Natural killer cell (primary cell): ENCODE measurements around the gene TMEM203. TPM values are rescaled to one million over a fixed set of nuclear protein-coding genes. Genes with fewer than 3 reads are reported as not detected.

Experiments
- ATAC-seq, 3 donors: fragments of 150-1000 bp in 2 of 3; fragments of 200-7000 bp in 1 of 3; cut with Tn5 transposase; 1 replicate in 1 of 3; 2 replicates in 2 of 3; pipeline ENCODE4 v1.10.0; 2021; ENCODE audit warnings: mild to moderate bottlenecking in 2 of 3, moderate library complexity in 2 of 3
- DNase-seq, 2 donors: peaks; one replicate each; pipeline versions ENCODE4 v3.0.0 to v3.0.0-alpha.2; 2013 to 2021; ENCODE audit warnings: mixed read lengths in 1 of 2
- H3K27ac ChIP-seq: one replicate; pipeline ENCODE4 v1.5.1; 2013; ENCODE audit warnings: mild to moderate bottlenecking, low read length
- H3K27me3 ChIP-seq: one replicate; pipeline ENCODE4 v1.6.1; 2013; ENCODE audit warnings: low read length; ENCODE audit not compliant: control insufficient read depth, insufficient read depth
- H3K36me3 ChIP-seq: one replicate; pipeline ENCODE4 v1.6.1; 2013; ENCODE audit warnings: low read length; ENCODE audit not compliant: control insufficient read depth, insufficient read depth
- H3K4me1 ChIP-seq: one replicate; pipeline ENCODE4 v1.6.1; 2013; ENCODE audit warnings: low read length; ENCODE audit not compliant: control insufficient read depth, insufficient read depth
- H3K4me3 ChIP-seq: one replicate; pipeline ENCODE4 v1.5.1; 2013; ENCODE audit warnings: low read length
- H3K9me3 ChIP-seq: one replicate; pipeline ENCODE4 v1.6.1; 2013; ENCODE audit warnings: low read length; ENCODE audit not compliant: control insufficient read depth, insufficient read depth
- H3K27ac Mint-ChIP-seq, 2 donors: one replicate each; pipeline ENCODE4 v1.8.0; 2022; ENCODE audit warnings: mild to moderate bottlenecking in 2 of 2, mixed read lengths in 2 of 2, moderate library complexity in 1 of 2
- H3K27me3 Mint-ChIP-seq, 2 donors: one replicate each; pipeline ENCODE4 v1.8.0; 2022; ENCODE audit warnings: low read depth in 2 of 2, mixed read lengths in 2 of 2
- H3K36me3 Mint-ChIP-seq: one replicate; pipeline ENCODE4 v1.8.0; 2022; ENCODE audit warnings: mixed read lengths
- H3K4me1 Mint-ChIP-seq, 2 donors: one replicate each; pipeline ENCODE4 v1.8.0; 2022; ENCODE audit warnings: mixed read lengths in 2 of 2
- H3K4me3 Mint-ChIP-seq: one replicate; pipeline ENCODE4 v1.8.0; 2022; ENCODE audit warnings: mild to moderate bottlenecking, moderate library complexity, mixed read lengths
- H3K9me3 Mint-ChIP-seq, 2 donors: one replicate each; pipeline ENCODE4 v1.8.0; 2022; ENCODE audit warnings: mixed read lengths in 2 of 2
- WGBS: methylation state at CpG from one replicate; pipeline ENCODE4 v1.1.7; 2013; ENCODE audit warnings: missing lambda C conversion rate; ENCODE audit not compliant: insufficient coverage; 5-methylcytosine and 5-hydroxymethylcytosine counted together
- intact Hi-C: fragments of 100-400 bp; cut with micrococcal nuclease; formaldehyde crosslinking; loops from one replicate; pipeline ENCODE4 v1.14.2; 2022
- total RNA-seq, 4 donors: library from RNA; stranded (reverse); fragments of 120-200 nt in 1 of 4; gene quantifications; one replicate each; pipeline versions ENCODE4 v1.2.3 to v1.2.4, GENCODE V29; 2013 to 2022
- TF ChIP-seq, protein P1 (sequence below): fragments of 200-600 bp; IDR thresholded peaks from one replicate; pipeline ENCODE4 v1.8.0; 2022; ENCODE audit warnings: antibody characterized with exemption

TMEM203 gene
- total RNA-seq, 3 donors from 2014 or later (not counting 1 experiment from before 2014, with no cell fraction given), result 22.1 to 30.5 (median 27.1) TPM

- Mint-ChIP-seq H3K27me3 (peaks cover 0 to 2% of the 10 kb centered on the region in 2 donors), H3K27ac (no peak overlapping the region), H3K9me3 (no peaks in the 10 kb centered on the region), H3K4me1 (no peaks in the 10 kb centered on the region), H3K4me3 (no peak overlapping the region), H3K36me3 (no peaks in the 10 kb centered on the region)
- Histone ChIP-seq H3K27me3 (peaks cover 15% of the 10 kb centered on the region), H3K4me1 (peaks cover 4% of the 10 kb centered on the region), H3K4me3 (no peak overlapping the region), H3K27ac (no peak overlapping the region), H3K9me3 (no peaks in the 10 kb centered on the region), H3K36me3 (peaks cover 24% of the 10 kb centered on the region)
- peak in 1 of 2 donors; percentile 40 for DNase-seq
- intact Hi-C loops, result no loop called here
- peak in 1 of 3 donors; percentile 6 for ATAC-seq
- TF ChIP-seq, protein P1, sequence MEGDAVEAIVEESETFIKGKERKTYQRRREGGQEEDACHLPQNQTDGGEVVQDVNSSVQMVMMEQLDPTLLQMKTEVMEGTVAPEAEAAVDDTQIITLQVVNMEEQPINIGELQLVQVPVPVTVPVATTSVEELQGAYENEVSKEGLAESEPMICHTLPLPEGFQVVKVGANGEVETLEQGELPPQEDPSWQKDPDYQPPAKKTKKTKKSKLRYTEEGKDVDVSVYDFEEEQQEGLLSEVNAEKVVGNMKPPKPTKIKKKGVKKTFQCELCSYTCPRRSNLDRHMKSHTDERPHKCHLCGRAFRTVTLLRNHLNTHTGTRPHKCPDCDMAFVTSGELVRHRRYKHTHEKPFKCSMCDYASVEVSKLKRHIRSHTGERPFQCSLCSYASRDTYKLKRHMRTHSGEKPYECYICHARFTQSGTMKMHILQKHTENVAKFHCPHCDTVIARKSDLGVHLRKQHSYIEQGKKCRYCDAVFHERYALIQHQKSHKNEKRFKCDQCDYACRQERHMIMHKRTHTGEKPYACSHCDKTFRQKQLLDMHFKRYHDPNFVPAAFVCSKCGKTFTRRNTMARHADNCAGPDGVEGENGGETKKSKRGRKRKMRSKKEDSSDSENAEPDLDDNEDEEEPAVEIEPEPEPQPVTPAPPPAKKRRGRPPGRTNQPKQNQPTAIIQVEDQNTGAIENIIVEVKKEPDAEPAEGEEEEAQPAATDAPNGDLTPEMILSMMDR, result no peak
- WGBS, result 68% methylated on average over 33 of the region's 33 CpGs
These were observed 30.0 kb downstream of the TMEM203 start for GRCh38 chr9:137175345-137175961.

- no peaks in the 10 kb centered on the region for H3K9me3 ChIP-seq
- intact Hi-C loops, result no loop called here
- no peak overlapping the region for H3K4me3 ChIP-seq
- peaks cover 4% of the 10 kb centered on the region for H3K4me1 ChIP-seq
- Mint-ChIP-seq H3K27ac (no peak overlapping the region), H3K9me3 (no peaks in the 10 kb centered on the region), H3K27me3 (peaks cover 0 to 6% of the 10 kb centered on the region in 2 donors), H3K4me1 (no peaks in the 10 kb centered on the region), H3K36me3 (no peaks in the 10 kb centered on the region), H3K4me3 (no peak overlapping the region)
- WGBS, result 60% methylated on average over 34 of the region's 34 CpGs
- ATAC-seq (peak in 1 of 3 donors; percentile 4), DNase-seq (no peak)
- H3K27ac ChIP-seq, result no peak overlapping the region
- peaks cover 18% of the 10 kb centered on the region for H3K36me3 ChIP-seq
- H3K27me3 ChIP-seq, result peaks cover 21% of the 10 kb centered on the region
- TF ChIP-seq, protein P1, result no peak
These were observed 30.6 kb downstream of the TMEM203 start for GRCh38 chr9:137174722-137175293.

GRCh38 chr9:137173796-137174664 is 31.4 kb downstream of the TMEM203 start:
- no peak overlapping the region for H3K27ac Mint-ChIP-seq
- Histone ChIP-seq H3K4me3 (no peak overlapping the region), H3K27me3 (peaks cover 21% of the 10 kb centered on the region), H3K27ac (no peak overlapping the region), H3K9me3 (no peaks in the 10 kb centered on the region), H3K4me1 (peaks cover 4% of the 10 kb centered on the region), H3K36me3 (peaks cover 10% of the 10 kb centered on the region)
- intact Hi-C loops, result no loop called here
- TF ChIP-seq, protein P1, result no peak
- peaks cover 0 to 6% of the 10 kb centered on the region in 2 donors for H3K27me3 Mint-ChIP-seq
- no peaks in the 10 kb centered on the region for H3K36me3 Mint-ChIP-seq
- no peaks in the 10 kb centered on the region for H3K9me3 Mint-ChIP-seq
- no peaks in the 10 kb centered on the region for H3K4me1 Mint-ChIP-seq
- 90% methylated on average over 45 of the region's 45 CpGs for WGBS
- H3K4me3 Mint-ChIP-seq, result no peak overlapping the region
- ATAC-seq (no peak), DNase-seq (no peak)
